ENCODE data around the gene DNAL4.

Gene DNAL4

DNA sequence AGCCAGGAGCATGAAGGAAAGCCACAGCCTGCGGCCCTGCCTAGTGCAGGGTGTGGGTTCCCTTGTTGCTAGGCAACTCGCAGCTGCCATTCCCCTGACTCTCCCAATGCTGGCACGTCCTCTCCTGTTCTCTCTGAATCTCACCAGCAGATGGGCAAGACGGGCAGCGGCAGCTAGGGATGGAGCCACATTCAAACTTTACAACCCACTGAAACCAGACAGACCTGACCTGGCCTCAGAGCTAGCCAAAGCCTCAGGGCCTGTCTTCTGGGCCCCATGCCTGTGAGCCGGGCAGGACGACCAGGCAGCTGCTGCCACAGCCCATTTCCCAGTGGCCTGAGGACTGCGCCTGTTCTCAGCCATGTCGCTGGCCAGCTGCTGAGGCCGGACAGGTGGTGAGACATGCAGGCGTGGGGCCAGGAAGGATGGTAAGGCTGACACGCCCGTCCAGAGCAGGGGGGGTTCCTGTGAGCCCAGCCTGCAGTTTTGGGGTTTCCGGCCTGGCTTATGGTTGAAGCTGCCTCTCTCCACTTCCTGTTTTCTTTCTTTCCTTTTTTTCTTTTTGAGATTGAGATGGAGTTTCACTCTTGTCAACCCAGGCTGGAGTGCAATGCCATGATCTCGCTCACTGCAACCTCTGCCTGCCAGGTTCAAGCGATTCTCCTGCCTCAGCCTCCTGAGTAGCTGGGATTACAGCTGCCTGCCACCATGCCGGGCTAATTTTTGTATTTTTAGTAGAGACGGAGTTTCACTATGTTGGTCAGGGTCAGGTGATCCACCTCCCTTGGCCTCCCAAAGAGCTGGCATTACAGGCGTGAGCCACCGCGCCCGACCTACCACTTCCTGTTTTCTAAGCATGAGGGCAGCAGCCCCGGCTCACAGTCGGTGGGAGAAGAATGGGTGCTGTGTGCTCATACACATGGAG is 42.3 kb downstream of the DNAL4 start:
- Histone ChIP-seq H3K4me1 (ENCODE audit: control insufficient read depth in 1 of 2, insufficient read depth in 2 of 2, low read length in 2 of 2) (peaks cover 12 to 18% of the 10 kb centered on the region in 2 experiments), H2BK120ac (ENCODE audit: insufficient read depth, low read length, poor library complexity) (no peak overlapping the region), H3K23ac (ENCODE audit: low read length) (no peak overlapping the region), H3K14ac (ENCODE audit: low read length) (no peak overlapping the region), H3K27ac (ENCODE audit: low read depth, low read length) (no peak overlapping the region), H2AK5ac (ENCODE audit: low read length) (no peak overlapping the region), H3K9ac (ENCODE audit: low read length) (no peak overlapping the region), H3K27me3 (ENCODE audit: insufficient read depth, low read length) (no peaks in the 10 kb centered on the region), H4K91ac (ENCODE audit: low read depth, low read length) (no peak overlapping the region), H3K79me2 (ENCODE audit: control insufficient read depth, insufficient read depth, low read length, poor library complexity) (peaks cover 9% of the 10 kb centered on the region), H3K4me2 (ENCODE audit: low read length) (no peak overlapping the region), H3K36me3 (ENCODE audit: control insufficient read depth in 1 of 2, insufficient read depth in 2 of 2, low read length in 2 of 2) (peaks cover 52% of the 10 kb centered on the region in 2 experiments), H4K12ac (ENCODE audit: low read depth, low read length) (no peak overlapping the region), H3K9me3 (ENCODE audit: insufficient read depth, low read depth, low read length) (peaks cover 1% of the 10 kb centered on the region), H2BK5ac (ENCODE audit: low read depth, low read length, poor library complexity) (no peak overlapping the region), H3K18ac (ENCODE audit: low read length) (no peak overlapping the region), H3K79me1 (ENCODE audit: low read length) (peaks cover 14% of the 10 kb centered on the region), H3K4ac (ENCODE audit: low read depth, low read length) (no peak overlapping the region), H3K4me3 (ENCODE audit: low read depth, low read length) (no peak overlapping the region), H2AFZ (ENCODE audit: insufficient read depth, low read length, poor library complexity) (no peak overlapping the region), H4K8ac (ENCODE audit: low read depth, low read length) (no peak overlapping the region), H2BK12ac (ENCODE audit: low read length) (no peak overlapping the region)
- no CpG with 5 or more reads among the region's 24 CpGs for WGBS (ENCODE audit: extremely low coverage, insufficient coverage, insufficient read length)
- DNase-seq, result peak; percentile 93 to 94

DNA sequence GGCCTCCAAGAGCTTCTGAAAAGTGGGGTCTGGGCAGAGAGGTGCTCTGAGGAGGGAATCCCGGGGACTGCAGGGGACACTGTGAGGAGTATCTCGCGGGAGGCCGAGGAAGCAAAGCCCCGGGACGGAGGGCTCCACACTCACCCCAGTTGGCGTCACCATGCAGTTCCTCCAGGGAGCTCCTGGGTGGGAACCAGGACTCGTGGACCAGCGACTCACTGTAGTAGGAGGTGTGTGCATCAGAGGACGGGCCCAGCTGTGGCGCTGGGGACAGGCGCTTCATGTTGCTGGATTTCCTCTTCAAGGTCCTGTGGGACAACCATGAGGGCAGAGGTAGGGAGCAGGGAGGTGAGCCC is 42.9 kb downstream of the DNAL4 start:
- Histone ChIP-seq H3K4me3 (ENCODE audit: low read depth, low read length) (no peak overlapping the region), H4K91ac (ENCODE audit: low read depth, low read length) (no peak overlapping the region), H4K12ac (ENCODE audit: low read depth, low read length) (no peak overlapping the region), H3K36me3 (ENCODE audit: control insufficient read depth in 1 of 2, insufficient read depth in 2 of 2, low read length in 2 of 2) (peaks cover 57 to 58% of the 10 kb centered on the region in 2 experiments), H3K9me3 (ENCODE audit: insufficient read depth, low read depth, low read length) (peaks cover 1% of the 10 kb centered on the region), H3K79me2 (ENCODE audit: control insufficient read depth, insufficient read depth, low read length, poor library complexity) (peaks cover 6% of the 10 kb centered on the region), H3K79me1 (ENCODE audit: low read length) (peaks cover 11% of the 10 kb centered on the region), H3K14ac (ENCODE audit: low read length) (no peak overlapping the region), H3K23ac (ENCODE audit: low read length) (no peak overlapping the region), H3K9ac (ENCODE audit: low read length) (no peak overlapping the region), H2BK12ac (ENCODE audit: low read length) (no peak overlapping the region), H4K8ac (ENCODE audit: low read depth, low read length) (no peak overlapping the region), H2BK120ac (ENCODE audit: insufficient read depth, low read length, poor library complexity) (no peak overlapping the region), H3K4me2 (ENCODE audit: low read length) (no peak overlapping the region), H2BK5ac (ENCODE audit: low read depth, low read length, poor library complexity) (no peak overlapping the region), H2AK5ac (ENCODE audit: low read length) (no peak overlapping the region), H2AFZ (ENCODE audit: insufficient read depth, low read length, poor library complexity) (no peak overlapping the region), H3K27me3 (ENCODE audit: insufficient read depth, low read length) (no peaks in the 10 kb centered on the region), H3K4me1 (ENCODE audit: control insufficient read depth in 1 of 2, insufficient read depth in 2 of 2, low read length in 2 of 2) (peaks cover 8 to 14% of the 10 kb centered on the region in 2 experiments), H3K27ac (ENCODE audit: low read depth, low read length) (no peak overlapping the region), H3K18ac (ENCODE audit: low read length) (no peak overlapping the region), H3K4ac (ENCODE audit: low read depth, low read length) (no peak overlapping the region)
- DNase-seq, result no peak
- WGBS (ENCODE audit: extremely low coverage, insufficient coverage, insufficient read length), result no CpG with 5 or more reads among the region's 12 CpGs

DNA sequence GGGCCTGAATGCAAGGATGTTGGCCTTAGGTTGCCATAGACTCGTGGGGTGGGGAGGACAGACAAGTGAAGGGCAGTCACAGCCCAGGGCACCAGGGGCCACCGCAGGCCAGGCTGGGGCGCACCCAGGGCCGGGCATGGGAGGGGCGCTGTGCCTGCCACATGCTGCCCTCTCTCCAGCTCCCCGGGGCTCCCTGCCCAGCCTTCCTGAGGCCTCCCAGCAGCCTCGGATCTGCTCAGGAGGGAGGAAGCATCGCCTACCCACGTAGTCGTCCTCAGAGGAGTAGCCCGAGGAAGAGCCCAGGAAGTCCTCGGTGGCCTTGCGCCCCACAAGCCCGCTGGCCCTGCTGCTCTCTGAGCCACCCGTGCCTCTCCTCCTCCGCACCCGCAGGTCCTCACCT is 43.3 kb downstream of the DNAL4 start:
- Histone ChIP-seq H3K4ac (ENCODE audit: low read depth, low read length) (no peak overlapping the region), H3K79me1 (ENCODE audit: low read length) (peaks cover 9% of the 10 kb centered on the region), H3K9ac (ENCODE audit: low read length) (no peak overlapping the region), H3K23ac (ENCODE audit: low read length) (no peak overlapping the region), H3K18ac (ENCODE audit: low read length) (no peak overlapping the region), H3K4me1 (ENCODE audit: control insufficient read depth in 1 of 2, insufficient read depth in 2 of 2, low read length in 2 of 2) (peaks cover 8 to 14% of the 10 kb centered on the region in 2 experiments), H3K27me3 (ENCODE audit: insufficient read depth, low read length) (no peaks in the 10 kb centered on the region), H3K36me3 (ENCODE audit: control insufficient read depth in 1 of 2, insufficient read depth in 2 of 2, low read length in 2 of 2) (peaks cover 61 to 62% of the 10 kb centered on the region in 2 experiments), H3K4me3 (ENCODE audit: low read depth, low read length) (no peak overlapping the region), H2BK5ac (ENCODE audit: low read depth, low read length, poor library complexity) (no peak overlapping the region), H4K12ac (ENCODE audit: low read depth, low read length) (no peak overlapping the region), H2BK120ac (ENCODE audit: insufficient read depth, low read length, poor library complexity) (no peak overlapping the region), H3K14ac (ENCODE audit: low read length) (no peak overlapping the region), H4K91ac (ENCODE audit: low read depth, low read length) (no peak overlapping the region), H3K79me2 (ENCODE audit: control insufficient read depth, insufficient read depth, low read length, poor library complexity) (peaks cover 6% of the 10 kb centered on the region), H2AK5ac (ENCODE audit: low read length) (no peak overlapping the region), H4K8ac (ENCODE audit: low read depth, low read length) (no peak overlapping the region), H3K27ac (ENCODE audit: low read depth, low read length) (no peak overlapping the region), H2AFZ (ENCODE audit: insufficient read depth, low read length, poor library complexity) (no peak overlapping the region), H3K4me2 (ENCODE audit: low read length) (no peak overlapping the region), H2BK12ac (ENCODE audit: low read length) (no peak overlapping the region), H3K9me3 (ENCODE audit: insufficient read depth, low read depth, low read length) (peaks cover 1% of the 10 kb centered on the region)
- no CpG with 5 or more reads among the region's 17 CpGs for WGBS (ENCODE audit: extremely low coverage, insufficient coverage, insufficient read length)
- DNase-seq, result no peak

DNA sequence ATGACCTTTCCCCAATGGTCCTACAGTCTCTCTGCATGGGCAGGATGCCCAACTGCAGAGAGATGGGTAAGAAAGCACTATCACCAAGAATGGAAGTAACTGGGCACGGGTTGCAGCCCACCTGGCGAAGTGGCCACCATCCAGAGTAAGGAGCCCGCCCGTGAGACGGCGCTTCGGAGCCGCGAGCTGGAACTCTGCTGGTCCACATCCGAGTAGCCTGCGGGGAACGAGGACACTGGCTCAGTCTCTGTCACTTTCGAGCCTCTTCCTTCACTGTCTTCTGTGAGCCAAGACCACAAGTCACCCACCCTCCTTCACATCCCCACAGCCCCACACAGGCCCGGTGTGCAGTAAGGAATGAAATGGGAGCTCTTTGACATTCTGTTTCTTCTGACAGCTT is 43.8 kb downstream of the DNAL4 start:
- no CpG with 5 or more reads among the region's 14 CpGs for WGBS (ENCODE audit: extremely low coverage, insufficient coverage, insufficient read length)
- H3K27me3 ChIP-seq (ENCODE audit: insufficient read depth, low read length), result no peaks in the 10 kb centered on the region

More for the DNA sequence above, 43.8 kb downstream of the DNAL4 start:
- Histone ChIP-seq H2BK120ac (ENCODE audit: insufficient read depth, low read length, poor library complexity) (no peak overlapping the region), H2AFZ (ENCODE audit: insufficient read depth, low read length, poor library complexity) (no peak overlapping the region), H3K9me3 (ENCODE audit: insufficient read depth, low read depth, low read length) (peaks cover 1% of the 10 kb centered on the region), H3K4me2 (ENCODE audit: low read length) (no peak overlapping the region), H2BK12ac (ENCODE audit: low read length) (no peak overlapping the region), H4K91ac (ENCODE audit: low read depth, low read length) (no peak overlapping the region), H3K9ac (ENCODE audit: low read length) (no peak overlapping the region), H3K4me3 (ENCODE audit: low read depth, low read length) (no peak overlapping the region), H3K79me1 (ENCODE audit: low read length) (peaks cover 4% of the 10 kb centered on the region), H3K18ac (ENCODE audit: low read length) (no peak overlapping the region), H3K27ac (ENCODE audit: low read depth, low read length) (no peak overlapping the region), H3K79me2 (ENCODE audit: control insufficient read depth, insufficient read depth, low read length, poor library complexity) (peaks cover 4% of the 10 kb centered on the region), H2BK5ac (ENCODE audit: low read depth, low read length, poor library complexity) (no peak overlapping the region), H3K4me1 (ENCODE audit: control insufficient read depth in 1 of 2, insufficient read depth in 2 of 2, low read length in 2 of 2) (peaks cover 8 to 13% of the 10 kb centered on the region in 2 experiments), H4K12ac (ENCODE audit: low read depth, low read length) (no peak overlapping the region), H4K8ac (ENCODE audit: low read depth, low read length) (no peak overlapping the region), H3K14ac (ENCODE audit: low read length) (no peak overlapping the region), H3K23ac (ENCODE audit: low read length) (no peak overlapping the region), H2AK5ac (ENCODE audit: low read length) (no peak overlapping the region), H3K4ac (ENCODE audit: low read depth, low read length) (no peak overlapping the region), H3K36me3 (ENCODE audit: control insufficient read depth in 1 of 2, insufficient read depth in 2 of 2, low read length in 2 of 2) (peaks cover 66% of the 10 kb centered on the region in 2 experiments)
- no peak for DNase-seq

Measured in trophoblast cell (in vitro differentiated cells and primary cell).